Measurements from ENCODE around the gene ASIP. TPM values are rescaled to one million over a fixed set of nuclear protein-coding genes. Genes with fewer than 3 reads are reported as not detected.

ASIP gene
- total and polyA plus RNA-seq, 2 of the 13 experiments (the other 11 are each of a cell fraction or from before 2014, with no cell fraction given): not detected

DNA sequence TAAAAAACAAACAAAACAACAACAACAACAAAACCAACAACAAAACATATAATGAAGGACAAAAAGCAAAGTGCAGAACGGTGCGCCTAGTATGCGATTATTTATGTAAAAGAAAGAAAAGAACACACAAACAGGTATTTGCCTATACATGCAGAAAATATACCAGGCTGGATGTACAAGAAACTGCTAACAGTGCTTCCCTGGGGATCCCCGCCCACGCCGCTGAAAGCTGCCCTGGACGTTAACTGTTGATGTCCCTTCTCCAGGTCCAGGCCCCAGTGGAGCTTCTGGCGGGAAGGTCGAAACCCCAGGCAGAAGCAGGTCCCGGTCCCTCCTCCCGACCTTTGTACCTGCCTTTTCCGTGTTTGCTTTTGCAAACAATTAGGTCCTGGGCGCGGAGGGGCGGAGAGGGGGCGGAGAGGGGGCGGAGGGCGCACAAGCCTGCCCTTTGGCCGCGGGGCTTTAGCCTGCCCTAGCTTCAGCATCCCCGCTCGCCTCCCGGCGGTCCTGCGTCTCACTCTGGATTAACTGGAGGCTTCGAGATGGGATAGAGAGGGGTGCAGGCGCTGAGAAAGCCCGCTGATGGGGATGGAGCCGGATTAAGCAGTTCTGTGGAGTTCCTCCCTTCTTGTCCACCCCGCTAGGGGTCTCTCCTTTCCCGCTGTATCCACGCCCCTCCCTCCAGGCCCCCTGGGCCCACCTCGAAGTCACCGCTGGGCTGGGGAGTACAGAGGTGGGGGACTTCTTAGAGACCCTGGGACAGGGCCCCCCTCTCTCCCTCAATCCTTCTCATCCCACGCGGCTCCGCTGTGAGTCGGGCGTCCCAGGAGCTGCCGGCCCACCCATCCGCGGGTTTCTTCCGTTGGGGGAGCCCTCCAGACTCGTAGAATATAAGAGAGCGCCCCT, 70.1 kb downstream of the ASIP start (continued):
- TF ChIP-seq ZKSCAN1 (IDR thresholded peaks at IDR 0.05; ENCODE audit: low read length) (peak; percentile 24; the same call in 1 of the 2 replicates), ZNF362 (CRISPR knock-in tag; IDR thresholded peaks at IDR 0.05; ENCODE audit: borderline replicate concordance) (no peak; the same call in none of the 2 replicates), BRF2 (CRISPR knock-in tag; IDR thresholded peaks at IDR 0.05) (no peak), ZNF740 (CRISPR knock-in tag; IDR thresholded peaks at IDR 0.05) (peak; percentile 15; the same call in 1 of the 2 replicates), ATM (IDR thresholded peaks at IDR 0.05; ENCODE audit: borderline replicate concordance) (no peak), PAF1 (CRISPR knock-in tag; IDR thresholded peaks at IDR 0.05) (no peak), YEATS4 (CRISPR knock-in tag; IDR thresholded peaks at IDR 0.05; ENCODE audit: borderline replicate concordance) (peak; percentile 77), FOXK2 (IDR thresholded peaks at IDR 0.05) (no peak; the same call in 1 of the 2 replicates), ZNF263 (CRISPR knock-in tag; IDR thresholded peaks at IDR 0.05) (peak; percentile 67; the same call in 1 of the 2 replicates), ETV6 (CRISPR knock-in tag; conservative IDR thresholded peaks at IDR 0.05) (peak; percentile 51; the same call in 1 of the 2 replicates), ZKSCAN8 (CRISPR knock-in tag; IDR thresholded peaks at IDR 0.05; ENCODE audit: borderline replicate concordance) (peak; percentile 34; the same call in 1 of the 2 replicates), ZFP36L2 (CRISPR knock-in tag; IDR thresholded peaks at IDR 0.05) (peak; percentile 17; the same call in 1 of the 2 replicates), ZNF343 (CRISPR knock-in tag; IDR thresholded peaks at IDR 0.05) (peak; percentile 84; the same call in 1 of the 2 replicates), CEBPG (CRISPR knock-in tag; IDR thresholded peaks at IDR 0.05) (peak; percentile 76), IKZF1 (IDR thresholded peaks at IDR 0.05) (no peak), POLR2G (IDR thresholded peaks at IDR 0.05; ENCODE audit: low read depth, low read length) (peak; percentile 60; the same call in 1 of the 2 replicates), ZUFSP (CRISPR knock-in tag; IDR thresholded peaks at IDR 0.05; ENCODE audit: borderline replicate concordance) (no peak), ATF7 (IDR thresholded peaks at IDR 0.05) (no peak), ATF7 (CRISPR knock-in tag; IDR thresholded peaks at IDR 0.05) (peak; percentile 37; the same call in 1 of the 2 replicates), ZNF446 (CRISPR knock-in tag; IDR thresholded peaks at IDR 0.05) (no peak), SYNCRIP (IDR thresholded peaks at IDR 0.05; ENCODE audit: insufficient read depth, low read depth, low read length) (no peak)
- TF ChIP-seq, protein P1, sequence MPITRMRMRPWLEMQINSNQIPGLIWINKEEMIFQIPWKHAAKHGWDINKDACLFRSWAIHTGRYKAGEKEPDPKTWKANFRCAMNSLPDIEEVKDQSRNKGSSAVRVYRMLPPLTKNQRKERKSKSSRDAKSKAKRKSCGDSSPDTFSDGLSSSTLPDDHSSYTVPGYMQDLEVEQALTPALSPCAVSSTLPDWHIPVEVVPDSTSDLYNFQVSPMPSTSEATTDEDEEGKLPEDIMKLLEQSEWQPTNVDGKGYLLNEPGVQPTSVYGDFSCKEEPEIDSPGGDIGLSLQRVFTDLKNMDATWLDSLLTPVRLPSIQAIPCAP (CRISPR knock-in tag; IDR thresholded peaks at IDR 0.05; ENCODE audit: low read depth): peak; percentile 14; the same call in 1 of the 2 replicates
- TF ChIP-seq, protein P2, sequence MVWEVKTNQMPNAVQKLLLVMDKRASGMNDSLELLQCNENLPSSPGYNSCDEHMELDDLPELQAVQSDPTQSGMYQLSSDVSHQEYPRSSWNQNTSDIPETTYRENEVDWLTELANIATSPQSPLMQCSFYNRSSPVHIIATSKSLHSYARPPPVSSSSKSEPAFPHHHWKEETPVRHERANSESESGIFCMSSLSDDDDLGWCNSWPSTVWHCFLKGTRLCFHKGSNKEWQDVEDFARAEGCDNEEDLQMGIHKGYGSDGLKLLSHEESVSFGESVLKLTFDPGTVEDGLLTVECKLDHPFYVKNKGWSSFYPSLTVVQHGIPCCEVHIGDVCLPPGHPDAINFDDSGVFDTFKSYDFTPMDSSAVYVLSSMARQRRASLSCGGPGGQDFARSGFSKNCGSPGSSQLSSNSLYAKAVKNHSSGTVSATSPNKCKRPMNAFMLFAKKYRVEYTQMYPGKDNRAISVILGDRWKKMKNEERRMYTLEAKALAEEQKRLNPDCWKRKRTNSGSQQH (CRISPR knock-in tag; IDR thresholded peaks at IDR 0.05; ENCODE audit: low read depth): no peak; the same call in 1 of the 2 replicates

Measured in HepG2 (cell line).